ENCODE data around the gene NELFE. TPM values are rescaled to one million over a fixed set of nuclear protein-coding genes. Genes with fewer than 3 reads are reported as not detected.
"Not testable (repeated sequence)": the region's sequence is repeated elsewhere in the genome, so short reads cannot be mapped to it uniquely, and the experiment has no call there.

The NELFE gene
- total RNA-seq, 2 experiments from 2014 or later, result 65.2 to 72.3 TPM

- CTCF ChIA-PET, result interaction anchor here (1.0 to 1.2 kb wide), 2 partner anchors 11 to 14 kb away, joined by 3 to 4 read pairs; no protein-coding TSS in a partner anchor
- POLR2A ChIA-PET, result interaction anchor here (0.6 kb wide), 2 partner anchors 23 to 103 kb away, joined by 5 to 7 read pairs; no protein-coding TSS in a partner anchor
- H3K4me1 Mint-ChIP-seq, result no peaks in the 10 kb centered on the region
- H3K27ac Mint-ChIP-seq, result no peak overlapping the region
- H3K27me3 Mint-ChIP-seq, result peaks cover 2% of the 10 kb centered on the region
- H3K4me3 Mint-ChIP-seq, result no peak overlapping the region
- no peaks in the 10 kb centered on the region for H3K36me3 Mint-ChIP-seq (ENCODE audit: low read depth)
- no peak for DNase-seq
- H3K9me3 Mint-ChIP-seq, result no peaks in the 10 kb centered on the region
Measured at GRCh38 chr6:31918069-31918720, 40.6 kb downstream of the NELFE start.

- peaks cover 2% of the 10 kb centered on the region for H3K27me3 Mint-ChIP-seq
- peaks cover 3% of the 10 kb centered on the region for H3K4me1 Mint-ChIP-seq
Measured at GRCh38 chr6:31915756-31916155, 43.0 kb downstream of the NELFE start.

GRCh38 chr6:31915351-31915750, 43.4 kb downstream of the NELFE start:
- Mint-ChIP-seq H3K4me3 (no peak overlapping the region), H3K4me1 (peaks cover 4% of the 10 kb centered on the region), H3K36me3 (ENCODE audit: low read depth) (no peaks in the 10 kb centered on the region), H3K27ac (no peak overlapping the region), H3K27me3 (peaks cover 2% of the 10 kb centered on the region), H3K9me3 (no peaks in the 10 kb centered on the region)
- ChIA-PET CTCF (interaction anchor here (1.6 kb wide), 1 partner anchor 49 kb away, joined by 3 read pairs; no protein-coding TSS in a partner anchor), POLR2A (no interaction called here)
- no peak for DNase-seq

More at GRCh38 chr6:31915756-31916155, 43.0 kb downstream of the NELFE start:
- no peak overlapping the region for H3K27ac Mint-ChIP-seq
- H3K9me3 Mint-ChIP-seq, result no peaks in the 10 kb centered on the region
- H3K36me3 Mint-ChIP-seq (ENCODE audit: low read depth), result no peaks in the 10 kb centered on the region
- no peak overlapping the region for H3K4me3 Mint-ChIP-seq
- no peak for DNase-seq
- ChIA-PET CTCF (interaction anchor here (1.6 kb wide), 1 partner anchor 49 kb away, joined by 3 read pairs; no protein-coding TSS in a partner anchor), POLR2A (no interaction called here)

GRCh38 chr6:31911826-31912585, 46.8 kb downstream of the NELFE start:
- CTCF ChIA-PET, result interaction anchor here (0.6 kb wide), 1 partner anchor 9 kb away, joined by 3 read pairs; no protein-coding TSS in a partner anchor
- no peaks in the 10 kb centered on the region for H3K36me3 Mint-ChIP-seq (ENCODE audit: low read depth)
- no peak overlapping the region for H3K27ac Mint-ChIP-seq
- no peaks in the 10 kb centered on the region for H3K9me3 Mint-ChIP-seq
- H3K4me3 Mint-ChIP-seq, result no peak overlapping the region
- no peaks in the 10 kb centered on the region for H3K27me3 Mint-ChIP-seq
- POLR2A ChIA-PET, result no interaction called here
- DNase-seq, result no peak
- H3K4me1 Mint-ChIP-seq, result peaks cover 9% of the 10 kb centered on the region

- H3K27ac Mint-ChIP-seq; H3K9me3 Mint-ChIP-seq; H3K36me3 Mint-ChIP-seq (ENCODE audit: low read depth); DNase-seq; H3K4me3 Mint-ChIP-seq; H3K27me3 Mint-ChIP-seq; POLR2A ChIA-PET: not testable (repeated sequence)
- CTCF ChIA-PET, result interaction anchor here (0.6 to 0.7 kb wide), 3 partner anchors 42 to 313 kb away, joined by 3 to 4 read pairs (median 3); no protein-coding TSS in a partner anchor
- peaks cover 13% of the 10 kb centered on the region for H3K4me1 Mint-ChIP-seq
Measured at GRCh38 chr6:31909298-31909697, 49.5 kb downstream of the NELFE start.

- ChIA-PET POLR2A (interaction anchor here (0.7 kb wide), 1 partner anchor 340 kb away, joined by 3 read pairs; no protein-coding TSS in a partner anchor), CTCF (interaction anchor here (0.6 kb wide), 3 partner anchors 42 to 244 kb away, joined by 3 to 4 read pairs (median 3); partner anchors contain the start of genes NELFE and SKIC2)
- Mint-ChIP-seq H3K4me1 (peaks cover 13% of the 10 kb centered on the region), H3K9me3 (no peaks in the 10 kb centered on the region), H3K27ac (no peak overlapping the region), H3K4me3 (no peak overlapping the region), H3K27me3 (peaks cover 10% of the 10 kb centered on the region), H3K36me3 (ENCODE audit: low read depth) (no peaks in the 10 kb centered on the region)
- no peak for DNase-seq
Measured at GRCh38 chr6:31908791-31909190, 50.0 kb downstream of the NELFE start.

- ChIA-PET CTCF (interaction anchor here (0.6 to 1.7 kb wide), 3 partner anchors 10 to 362 kb away, joined by 3 read pairs; partner anchors contain the start of genes ATP6V1G2, NELFE and SKIC2), POLR2A (interaction anchor here (0.7 kb wide), 1 partner anchor 340 kb away, joined by 3 read pairs; no protein-coding TSS in a partner anchor)
- H3K4me3 Mint-ChIP-seq; H3K36me3 Mint-ChIP-seq (ENCODE audit: low read depth); H3K9me3 Mint-ChIP-seq; DNase-seq; H3K27ac Mint-ChIP-seq: not testable (repeated sequence)
- Mint-ChIP-seq H3K27me3 (peaks cover 14% of the 10 kb centered on the region), H3K4me1 (peaks cover 13% of the 10 kb centered on the region)
Measured at GRCh38 chr6:31908255-31908654, 50.5 kb downstream of the NELFE start.

GRCh38 chr6:31907158-31907813, 51.5 kb downstream of the NELFE start:
- POLR2A ChIA-PET, result no interaction called here
- H3K36me3 Mint-ChIP-seq (ENCODE audit: low read depth), result no peaks in the 10 kb centered on the region

GRCh38 chr6:31906727-31907126, 52.0 kb downstream of the NELFE start:
- CTCF ChIA-PET, result interaction anchor here (0.6 to 1.7 kb wide), 3 partner anchors 11 to 571 kb away, joined by 3 to 4 read pairs (median 4); no protein-coding TSS in a partner anchor
- H3K36me3 Mint-ChIP-seq (ENCODE audit: low read depth); DNase-seq; H3K4me3 Mint-ChIP-seq; H3K27ac Mint-ChIP-seq; POLR2A ChIA-PET; H3K9me3 Mint-ChIP-seq: not testable (repeated sequence)
- Mint-ChIP-seq H3K27me3 (peaks cover 14% of the 10 kb centered on the region), H3K4me1 (peaks cover 21% of the 10 kb centered on the region)

More at GRCh38 chr6:31907158-31907813, 51.5 kb downstream of the NELFE start:
- no peak overlapping the region for H3K27ac Mint-ChIP-seq
- no peak for DNase-seq
- H3K27me3 Mint-ChIP-seq, result peaks cover 14% of the 10 kb centered on the region
- no peaks in the 10 kb centered on the region for H3K9me3 Mint-ChIP-seq
- H3K4me3 Mint-ChIP-seq, result no peak overlapping the region
- peaks cover 21% of the 10 kb centered on the region for H3K4me1 Mint-ChIP-seq
- CTCF ChIA-PET, result interaction anchor here (0.6 to 1.7 kb wide), 3 partner anchors 11 to 570 kb away, joined by 3 to 4 read pairs (median 3); partner anchors contain the start of gene ATP6V1G2

GRCh38 chr6:31906122-31906521, 52.6 kb downstream of the NELFE start:
- POLR2A ChIA-PET, result no interaction called here

GRCh38 chr6:31905041-31905440, 53.7 kb downstream of the NELFE start:
- H3K4me3 Mint-ChIP-seq, result no peak overlapping the region
- H3K27me3 Mint-ChIP-seq, result peaks cover 14% of the 10 kb centered on the region
- H3K9me3 Mint-ChIP-seq, result no peaks in the 10 kb centered on the region
- H3K36me3 Mint-ChIP-seq (ENCODE audit: low read depth), result no peaks in the 10 kb centered on the region
- ChIA-PET POLR2A (no interaction called here), CTCF (interaction anchor here (1.0 kb wide), 1 partner anchor 13 kb away, joined by 4 read pairs; no protein-coding TSS in a partner anchor)
- peaks cover 16% of the 10 kb centered on the region for H3K4me1 Mint-ChIP-seq
- no peak for DNase-seq
- H3K27ac Mint-ChIP-seq, result no peak overlapping the region

More at GRCh38 chr6:31906122-31906521, 52.6 kb downstream of the NELFE start:
- peaks cover 14% of the 10 kb centered on the region for H3K27me3 Mint-ChIP-seq
- peak overlapping the region; percentile 9 for H3K4me3 Mint-ChIP-seq
- no peaks in the 10 kb centered on the region for H3K9me3 Mint-ChIP-seq
- no peak for DNase-seq
- CTCF ChIA-PET, result interaction anchor here (0.8 kb wide), 1 partner anchor 47 kb away, joined by 4 read pairs; no protein-coding TSS in a partner anchor
- H3K4me1 Mint-ChIP-seq, result peaks cover 20% of the 10 kb centered on the region
- no peak overlapping the region for H3K27ac Mint-ChIP-seq
- no peaks in the 10 kb centered on the region for H3K36me3 Mint-ChIP-seq (ENCODE audit: low read depth)

- CTCF ChIA-PET, result interaction anchor here (1.0 kb wide), 1 partner anchor 14 kb away, joined by 4 read pairs; no protein-coding TSS in a partner anchor
- no peaks in the 10 kb centered on the region for H3K36me3 Mint-ChIP-seq (ENCODE audit: low read depth)
Measured at GRCh38 chr6:31903957-31904356, 54.8 kb downstream of the NELFE start.

More at GRCh38 chr6:31903957-31904356, 54.8 kb downstream of the NELFE start:
- POLR2A ChIA-PET, result interaction anchor here (0.5 to 0.6 kb wide), 2 partner anchors 27 to 239 kb away, joined by 3 read pairs; partner anchors contain the start of gene GPANK1
- DNase-seq, result no peak
- H3K27me3 Mint-ChIP-seq, result peaks cover 14% of the 10 kb centered on the region
- no peaks in the 10 kb centered on the region for H3K9me3 Mint-ChIP-seq
- H3K4me3 Mint-ChIP-seq, result no peak overlapping the region
- no peak overlapping the region for H3K27ac Mint-ChIP-seq
- H3K4me1 Mint-ChIP-seq, result peaks cover 27% of the 10 kb centered on the region

Data from activated CD4-positive, alpha-beta T cell treated with anti-CD3 and anti-CD28 coated beads, Interleukin-2, amount 10 ng/mL, durations not matched to agents 7 days and 5 days (primary cell).